Keratinocyte (primary cell): ENCODE measurements around the gene NBPF3.

ENCODE experiments used
- CTCF ChIP-seq, 3 experiments: IDR thresholded peaks in 1 of 3; conservative IDR thresholded peaks in 1 of 3; optimal IDR thresholded peaks in 1 of 3; 2 replicates in 2 of 3; 3 replicates in 1 of 3; pipeline versions ENCODE3 to v1.5.1; 2011; ENCODE audit warnings: low read length in 3 of 3, mild to moderate bottlenecking in 3 of 3, moderate library complexity in 2 of 3, control low read depth in 1 of 3, inconsistent platforms in 1 of 3; ENCODE audit not compliant: insufficient read depth in 2 of 3; ENCODE audit errors: extremely low read depth in 1 of 3
- EZH2 ChIP-seq: IDR thresholded peaks from one replicate; pipeline ENCODE4 v1.6.1; 2012; ENCODE audit warnings: inconsistent platforms, mild to moderate bottlenecking, low read length, moderate library complexity

DNA sequence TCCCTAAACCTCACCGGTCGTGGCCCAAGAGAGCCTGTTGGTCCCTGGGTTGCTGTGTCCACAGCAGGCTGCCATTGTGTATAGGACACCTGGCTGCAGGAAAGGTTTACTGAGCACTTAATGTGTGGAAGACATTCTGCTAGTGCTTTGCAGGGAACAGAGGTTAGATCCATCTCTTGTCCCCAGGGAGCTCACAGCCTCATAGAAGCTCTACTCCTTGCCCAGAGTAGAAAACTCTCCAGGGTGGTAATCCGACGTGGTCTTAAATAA lies 52.4 kb downstream of the NBPF3 start:
- TF ChIP-seq CTCF (optimal IDR thresholded peaks at IDR 0.05 in 1 of 3, IDR thresholded peaks at IDR 0.05 in 1 of 3, conservative IDR thresholded peaks at IDR 0.05 in 1 of 3; ENCODE audit: extremely low read depth in 1 of 3, insufficient read depth in 2 of 3, low read length in 3 of 3) (no peak), EZH2 (no peak)
